CD14-positive monocyte (primary cell): ENCODE results near the gene SGCD. TPM values are rescaled to one million over a fixed set of nuclear protein-coding genes. Genes with fewer than 3 reads are reported as not detected.

Experiments
- DNase-seq, 3 donors: peaks; one replicate each; pipeline ENCODE4 v3.0.0-alpha.2; 2011 to 2022
- H2AFZ ChIP-seq: 2 replicates; pipeline ENCODE4 v1.6.0; 2012; ENCODE audit warnings: mild to moderate bottlenecking, low read depth, low read length, inconsistent platforms; ENCODE audit not compliant: insufficient read depth, poor library complexity, severe bottlenecking
- H3K27ac ChIP-seq, 2 donors: 1 replicate in 1 of 2; 2 replicates in 1 of 2; pipeline ENCODE4 v1.5.1; 2012 to 2013; ENCODE audit warnings: low read length in 2 of 2, control low read depth in 1 of 2, inconsistent platforms in 1 of 2, low read depth in 1 of 2, mild to moderate bottlenecking in 1 of 2
- H3K27me3 ChIP-seq, 2 donors: one replicate each; pipeline versions ENCODE4 v1.6.0 to v1.6.1; 2011 to 2013; ENCODE audit warnings: low read length in 2 of 2; ENCODE audit not compliant: control insufficient read depth in 2 of 2, insufficient read depth in 2 of 2
- H3K36me3 ChIP-seq, 2 donors: replicated peaks in 1 of 2; 1 replicate in 1 of 2; 2 replicates in 1 of 2; pipeline versions ENCODE4 v1.5.1 to v1.6.1; 2012 to 2013; ENCODE audit warnings: low read length in 2 of 2, control low read depth in 1 of 2, inconsistent platforms in 1 of 2, mild to moderate bottlenecking in 1 of 2; ENCODE audit not compliant: insufficient read depth in 2 of 2, control insufficient read depth in 1 of 2
- H3K4me1 ChIP-seq, 2 donors: 1 replicate in 1 of 2; 2 replicates in 1 of 2; pipeline versions ENCODE4 v1.5.1 to v1.6.1; 2012 to 2013; ENCODE audit warnings: low read length in 2 of 2, control low read depth in 1 of 2, inconsistent platforms in 1 of 2, mild to moderate bottlenecking in 1 of 2, moderate library complexity in 1 of 2; ENCODE audit not compliant: insufficient read depth in 2 of 2, control insufficient read depth in 1 of 2
- H3K4me2 ChIP-seq: replicated peaks from 2 replicates; pipeline ENCODE3; 2012; ENCODE audit warnings: low read length, moderate library complexity, mild to moderate bottlenecking; ENCODE audit not compliant: poor library complexity, severe bottlenecking; ENCODE audit errors: extremely low read depth
- H3K4me3 ChIP-seq, 3 experiments: fragments of 200-600 bp in 1 of 3; sonication (generic) in 1 of 3; replicated peaks in 1 of 3; 1 replicate in 2 of 3; 2 replicates in 1 of 3; pipeline ENCODE4 v1.5.1; 2011 to 2013; ENCODE audit warnings: low read length in 3 of 3, mild to moderate bottlenecking in 3 of 3, control low read depth in 2 of 3, low read depth in 2 of 3, inconsistent platforms in 1 of 3, moderate library complexity in 1 of 3
- H3K79me2 ChIP-seq: 2 replicates; pipeline ENCODE4 v1.6.0; 2012; ENCODE audit warnings: mild to moderate bottlenecking, control low read depth, inconsistent platforms, low read length, moderate library complexity; ENCODE audit not compliant: insufficient read depth
- H3K9ac ChIP-seq: 2 replicates; pipeline ENCODE4 v1.6.0; 2017; ENCODE audit warnings: low read length, mild to moderate bottlenecking; ENCODE audit not compliant: insufficient read depth, poor library complexity, severe bottlenecking
- H3K9me3 ChIP-seq, 2 donors: replicated peaks in 1 of 2; 1 replicate in 1 of 2; 2 replicates in 1 of 2; pipeline versions ENCODE4 v1.5.1 to v1.6.1; 2012 to 2013; ENCODE audit warnings: low read length in 2 of 2, control low read depth in 1 of 2; ENCODE audit not compliant: control insufficient read depth in 1 of 2, insufficient read depth in 1 of 2
- H4K20me1 ChIP-seq: 2 replicates; pipeline ENCODE4 v1.6.0; 2012; ENCODE audit warnings: mild to moderate bottlenecking, low read length, control low read depth, moderate library complexity; ENCODE audit not compliant: insufficient read depth
- H3K27ac Mint-ChIP-seq, 7 donors: one replicate each; pipeline ENCODE4 v1.8.0; 2020; ENCODE audit warnings: mild to moderate bottlenecking in 7 of 7, mixed read lengths in 7 of 7, moderate library complexity in 6 of 7, inconsistent platforms in 2 of 7
- H3K27me3 Mint-ChIP-seq, 3 donors: one replicate each; pipeline ENCODE4 v1.8.0; 2021 to 2022; ENCODE audit warnings: low read depth in 3 of 3, mild to moderate bottlenecking in 3 of 3, mixed read lengths in 3 of 3, moderate library complexity in 3 of 3, inconsistent platforms in 1 of 3
- H3K36me3 Mint-ChIP-seq, 2 donors: one replicate each; pipeline ENCODE4 v1.8.0; 2020; ENCODE audit warnings: mixed read lengths in 2 of 2, inconsistent platforms in 1 of 2, mild to moderate bottlenecking in 1 of 2
- H3K4me1 Mint-ChIP-seq: one replicate; pipeline ENCODE4 v1.8.0; 2020; ENCODE audit warnings: mild to moderate bottlenecking, mixed read lengths
- H3K4me3 Mint-ChIP-seq, 2 donors: one replicate each; pipeline ENCODE4 v1.8.0; 2020; ENCODE audit warnings: mild to moderate bottlenecking in 2 of 2, mixed read lengths in 2 of 2, moderate library complexity in 1 of 2
- H3K9me3 Mint-ChIP-seq, 7 donors: one replicate each; pipeline ENCODE4 v1.8.0; 2020 to 2022; ENCODE audit warnings: mixed read lengths in 7 of 7, mild to moderate bottlenecking in 6 of 7, moderate library complexity in 6 of 7, inconsistent platforms in 2 of 7
- WGBS: methylation state at CpG from one replicate; pipeline ENCODE4 v1.1.5; 2013; ENCODE audit warnings: missing lambda C conversion rate; ENCODE audit not compliant: insufficient coverage; 5-methylcytosine and 5-hydroxymethylcytosine counted together
- intact Hi-C, 2 donors: fragments of 100-400 bp; cut with micrococcal nuclease; formaldehyde crosslinking; loops; one replicate each; pipeline versions ENCODE4 v1.15.0 to v1.15.1; 2023
- polyA plus RNA-seq, 3 donors: library from polyadenylated mRNA; depleted of rRNA in 1 of 3; unstranded in 2 of 3; stranded (reverse) in 1 of 3; fragments of 300-500 nt in 2 of 3; fragments of >200 nt in 1 of 3; fragmentation: Illumina TruSeq in 2 of 3; gene quantifications; 1 replicate in 2 of 3; 2 replicates in 1 of 3; pipeline ENCODE4 v1.2.3, GENCODE V29; 2012 to 2021
- TF ChIP-seq, protein P1 (sequence below): fragments of 200-600 bp; IDR thresholded peaks from one replicate; pipeline ENCODE4 v1.8.0; 2022; ENCODE audit warnings: antibody characterized with exemption, mild to moderate bottlenecking

SGCD gene
- polyA plus RNA-seq, 3 donors: not detected

DNA sequence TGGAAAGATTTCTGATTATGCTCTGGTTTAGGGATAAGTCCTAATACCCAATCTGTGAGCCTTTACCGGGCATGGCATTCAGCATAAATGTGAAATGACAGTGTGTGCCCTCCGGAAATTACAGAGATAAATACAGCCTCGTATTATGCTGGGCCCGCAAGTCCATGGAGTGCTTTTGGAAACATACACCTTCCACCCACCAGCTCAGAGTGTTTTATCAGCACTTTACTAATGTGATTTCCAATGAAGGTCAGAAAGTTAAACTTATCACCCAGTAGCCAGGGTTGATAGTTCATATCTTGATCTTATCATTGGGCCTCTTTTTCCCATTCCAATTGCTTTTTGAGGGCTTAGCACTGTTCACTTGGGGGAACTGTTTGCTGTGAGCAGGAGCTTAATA is 94.8 kb downstream of the SGCD start:
- no peak overlapping the region for H2AFZ ChIP-seq
- H3K4me2 ChIP-seq: no peak overlapping the region
- H3K36me3 ChIP-seq: no peaks in the 10 kb centered on the region
- TF ChIP-seq, protein P1, sequence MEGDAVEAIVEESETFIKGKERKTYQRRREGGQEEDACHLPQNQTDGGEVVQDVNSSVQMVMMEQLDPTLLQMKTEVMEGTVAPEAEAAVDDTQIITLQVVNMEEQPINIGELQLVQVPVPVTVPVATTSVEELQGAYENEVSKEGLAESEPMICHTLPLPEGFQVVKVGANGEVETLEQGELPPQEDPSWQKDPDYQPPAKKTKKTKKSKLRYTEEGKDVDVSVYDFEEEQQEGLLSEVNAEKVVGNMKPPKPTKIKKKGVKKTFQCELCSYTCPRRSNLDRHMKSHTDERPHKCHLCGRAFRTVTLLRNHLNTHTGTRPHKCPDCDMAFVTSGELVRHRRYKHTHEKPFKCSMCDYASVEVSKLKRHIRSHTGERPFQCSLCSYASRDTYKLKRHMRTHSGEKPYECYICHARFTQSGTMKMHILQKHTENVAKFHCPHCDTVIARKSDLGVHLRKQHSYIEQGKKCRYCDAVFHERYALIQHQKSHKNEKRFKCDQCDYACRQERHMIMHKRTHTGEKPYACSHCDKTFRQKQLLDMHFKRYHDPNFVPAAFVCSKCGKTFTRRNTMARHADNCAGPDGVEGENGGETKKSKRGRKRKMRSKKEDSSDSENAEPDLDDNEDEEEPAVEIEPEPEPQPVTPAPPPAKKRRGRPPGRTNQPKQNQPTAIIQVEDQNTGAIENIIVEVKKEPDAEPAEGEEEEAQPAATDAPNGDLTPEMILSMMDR: no peak
- DNase-seq: no peak
- H3K4me1 ChIP-seq: no peaks in the 10 kb centered on the region
- WGBS: no CpG with 5 or more reads among the region's 4 CpGs
- no peaks in the 10 kb centered on the region for H3K9me3 ChIP-seq
- Mint-ChIP-seq H3K4me1 (no peaks in the 10 kb centered on the region), H3K9me3 (peaks cover 0 to 4% (median 0%) of the 10 kb centered on the region in 7 donors), H3K4me3 (no peak overlapping the region), H3K27me3 (peaks cover 0 to 3% (median 0%) of the 10 kb centered on the region in 3 donors), H3K27ac (no peak overlapping the region), H3K36me3 (no peaks in the 10 kb centered on the region)
- intact Hi-C loops: no loop called here
- H3K4me3 ChIP-seq: no peak overlapping the region
- H3K27ac ChIP-seq: no peak overlapping the region
- H3K27me3 ChIP-seq: no peaks in the 10 kb centered on the region
- no peak overlapping the region for H3K9ac ChIP-seq
- H3K79me2 ChIP-seq: no peaks in the 10 kb centered on the region
- H4K20me1 ChIP-seq: no peaks in the 10 kb centered on the region

DNA sequence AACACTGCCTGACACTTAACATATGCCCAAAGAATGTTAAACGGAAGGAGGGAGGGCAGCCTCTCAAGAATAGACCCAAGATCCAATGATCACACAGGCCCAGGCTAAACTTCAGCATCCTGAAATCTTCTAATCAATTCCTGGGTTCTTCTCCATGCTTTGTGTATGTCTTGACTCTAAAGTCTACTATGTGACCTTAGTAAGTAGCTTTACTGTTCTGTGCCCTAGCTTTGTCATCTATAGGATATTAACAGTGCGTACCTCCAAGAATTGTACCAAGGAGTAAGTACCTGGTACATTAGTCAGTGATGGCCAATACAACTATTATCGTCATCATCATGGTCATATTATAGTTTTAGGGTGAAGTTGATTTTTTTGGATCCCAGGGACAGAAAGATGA is 96.6 kb downstream of the SGCD start:
- H3K4me3 Mint-ChIP-seq: no peak overlapping the region
- no peak overlapping the region for H3K9ac ChIP-seq
- H3K4me1 Mint-ChIP-seq: no peaks in the 10 kb centered on the region
- peaks cover 0 to 4% (median 0%) of the 10 kb centered on the region in 7 donors for H3K9me3 Mint-ChIP-seq
- no peaks in the 10 kb centered on the region for H3K36me3 ChIP-seq
- H4K20me1 ChIP-seq: no peaks in the 10 kb centered on the region
- no peak overlapping the region for H3K27ac Mint-ChIP-seq
- DNase-seq: no peak
- H2AFZ ChIP-seq: no peak overlapping the region
- H3K36me3 Mint-ChIP-seq: no peaks in the 10 kb centered on the region
- no peak overlapping the region for H3K4me2 ChIP-seq
- TF ChIP-seq, protein P1: no peak
- intact Hi-C loops: no loop called here
- 90% methylated on average over 2 of the region's 3 CpGs for WGBS
- H3K9me3 ChIP-seq: no peaks in the 10 kb centered on the region
- no peak overlapping the region for H3K4me3 ChIP-seq
- H3K27ac ChIP-seq: no peak overlapping the region
- H3K27me3 Mint-ChIP-seq: peaks cover 0 to 3% (median 1%) of the 10 kb centered on the region in 3 donors
- no peaks in the 10 kb centered on the region for H3K4me1 ChIP-seq
- no peaks in the 10 kb centered on the region for H3K79me2 ChIP-seq
- H3K27me3 ChIP-seq: no peaks in the 10 kb centered on the region
